ENCODE measurements around the gene KCNJ6. TPM values are rescaled to one million over a fixed set of nuclear protein-coding genes. Genes with fewer than 3 reads are reported as not detected.

KCNJ6 gene
- total RNA-seq, 1 experiment from 2014 or later, result 1.2 TPM

GRCh38 chr21:37788503-37788902 lies 127.8 kb downstream of the KCNJ6 start:
- H2AFZ ChIP-seq (ENCODE audit: low read length), result no peak overlapping the region
- no peaks in the 10 kb centered on the region; the same call in 1 of the 2 replicates for H3K4me1 ChIP-seq (ENCODE audit: insufficient read depth, low read length)
- no peak overlapping the region for H3T11ph ChIP-seq (ENCODE audit: low read length)

More at GRCh38 chr21:37788503-37788902, 127.8 kb downstream of the KCNJ6 start:
- Histone ChIP-seq H3K9ac (ENCODE audit: extremely low read depth, insufficient read length, low read length) (no peak overlapping the region), H3K56ac (ENCODE audit: insufficient read length, low read depth, low read length) (no peak overlapping the region), H2BK12ac (ENCODE audit: insufficient read length, low read depth, low read length) (no peak overlapping the region), H3K23ac (ENCODE audit: insufficient read length, low read depth, low read length) (no peak overlapping the region), H4K5ac (ENCODE audit: insufficient read length, low read depth, low read length) (no peak overlapping the region), H3K9me3 (ENCODE audit: control insufficient read depth, low read depth, low read length) (no peaks in the 10 kb centered on the region), H3K27me3 (ENCODE audit: insufficient read depth, low read length) (no peaks in the 10 kb centered on the region), H3K4me2 (ENCODE audit: insufficient read depth, insufficient read length, low read length) (no peak overlapping the region), H2BK120ac (ENCODE audit: low read depth, low read length, poor library complexity, severe bottlenecking) (no peak overlapping the region), H2BK5ac (ENCODE audit: insufficient read length, low read length) (no peak overlapping the region), H3K27ac (ENCODE audit: insufficient read length, low read depth, low read length) (no peak overlapping the region), H3K18ac (ENCODE audit: insufficient read length, low read depth, low read length) (no peak overlapping the region), H2BK15ac (ENCODE audit: low read depth, low read length) (no peak overlapping the region), H3K4ac (ENCODE audit: low read depth, low read length) (no peak overlapping the region), H3K79me1 (ENCODE audit: insufficient read depth, low read depth, low read length, poor library complexity, severe bottlenecking) (no peaks in the 10 kb centered on the region), H4K91ac (ENCODE audit: insufficient read length, low read depth, low read length) (no peak overlapping the region), H3K79me2 (ENCODE audit: insufficient read depth, low read length) (no peaks in the 10 kb centered on the region), H3K14ac (ENCODE audit: insufficient read depth, low read length) (no peak overlapping the region), H4K8ac (replicated peaks; ENCODE audit: insufficient read length, low read depth, low read length) (no peak overlapping the region), H2AK5ac (ENCODE audit: insufficient read length, low read length) (no peak overlapping the region), H2BK20ac (ENCODE audit: low read depth, low read length, poor library complexity, severe bottlenecking) (no peak overlapping the region), H4K20me1 (ENCODE audit: control insufficient read depth, insufficient read depth, insufficient read length) (no peaks in the 10 kb centered on the region), H3K23me2 (ENCODE audit: insufficient read length, low read depth, low read length, poor library complexity, severe bottlenecking) (no peaks in the 10 kb centered on the region)
- TF ChIP-seq, protein P1, sequence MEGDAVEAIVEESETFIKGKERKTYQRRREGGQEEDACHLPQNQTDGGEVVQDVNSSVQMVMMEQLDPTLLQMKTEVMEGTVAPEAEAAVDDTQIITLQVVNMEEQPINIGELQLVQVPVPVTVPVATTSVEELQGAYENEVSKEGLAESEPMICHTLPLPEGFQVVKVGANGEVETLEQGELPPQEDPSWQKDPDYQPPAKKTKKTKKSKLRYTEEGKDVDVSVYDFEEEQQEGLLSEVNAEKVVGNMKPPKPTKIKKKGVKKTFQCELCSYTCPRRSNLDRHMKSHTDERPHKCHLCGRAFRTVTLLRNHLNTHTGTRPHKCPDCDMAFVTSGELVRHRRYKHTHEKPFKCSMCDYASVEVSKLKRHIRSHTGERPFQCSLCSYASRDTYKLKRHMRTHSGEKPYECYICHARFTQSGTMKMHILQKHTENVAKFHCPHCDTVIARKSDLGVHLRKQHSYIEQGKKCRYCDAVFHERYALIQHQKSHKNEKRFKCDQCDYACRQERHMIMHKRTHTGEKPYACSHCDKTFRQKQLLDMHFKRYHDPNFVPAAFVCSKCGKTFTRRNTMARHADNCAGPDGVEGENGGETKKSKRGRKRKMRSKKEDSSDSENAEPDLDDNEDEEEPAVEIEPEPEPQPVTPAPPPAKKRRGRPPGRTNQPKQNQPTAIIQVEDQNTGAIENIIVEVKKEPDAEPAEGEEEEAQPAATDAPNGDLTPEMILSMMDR (conservative IDR thresholded peaks at IDR 0.05), result no peak
- Mint-ChIP-seq H3K27ac (no peak overlapping the region), H3K4me1 (peaks cover 3 to 7% of the 10 kb centered on the region in 2 experiments; a peak in 3 of 4 replicates), H3K36me3 (ENCODE audit: insufficient read depth in 1 of 3, low read depth in 3 of 3) (peaks cover 0 to 5% (median under 1%) of the 10 kb centered on the region in 3 experiments; a peak in 3 of 7 replicates), H3K4me3 (no peak overlapping the region), H3K9me3 (peaks cover 3 to 4% of the 10 kb centered on the region in 2 experiments; a peak in 4 of 5 replicates), H3K27me3 (ENCODE audit: low read depth) (peaks cover 2% of the 10 kb centered on the region)
- DNase-seq, result no peak
- WGBS (ENCODE audit: extremely low coverage, insufficient read length, low lambda C conversion rate), result no CpG with 5 or more reads among the region's 4 CpGs

Data from H9 (cell line).